A673 (cell line): ENCODE results near the gene PHACTR2.

Experiments
- CTCF ChIP-seq: fragments of 300-800, 200-600 bp; sonication (generic); conservative IDR thresholded peaks from 2 replicates; pipeline ENCODE4 v1.5.1; 2017; ENCODE audit warnings: low read depth, mild to moderate bottlenecking, antibody characterized with exemption, low read length, moderate library complexity, mixed read lengths
- EZH2 ChIP-seq: fragments of 200-600 bp; sonication (generic); IDR thresholded peaks from 2 replicates; pipeline ENCODE4 v1.6.1; 2017; ENCODE audit warnings: borderline replicate concordance, low read depth, mild to moderate bottlenecking, mixed read lengths, antibody characterized with exemption, low read length; ENCODE audit not compliant: poor library complexity, severe bottlenecking

DNA sequence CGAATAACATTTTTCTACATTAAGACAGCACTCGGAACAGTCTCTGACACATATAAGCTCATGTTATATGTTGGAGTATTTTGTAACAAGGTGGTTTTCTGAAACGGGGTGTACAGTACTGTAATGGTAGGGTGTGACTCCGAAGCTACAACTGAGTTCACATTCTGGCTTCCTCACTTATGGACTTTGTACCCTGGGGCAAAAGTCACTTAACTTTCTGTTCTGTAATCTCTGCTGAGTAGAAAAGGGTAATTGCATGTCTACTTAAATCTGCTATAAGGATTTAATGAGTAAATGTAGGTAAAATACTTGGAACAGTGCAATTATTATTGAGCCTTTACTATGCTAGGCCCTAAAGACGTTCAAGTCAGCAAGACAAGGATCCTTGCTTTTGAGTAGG, 160.6 kb downstream of the PHACTR2 start:
- TF ChIP-seq CTCF (no peak), EZH2 (no peak)
